Esophagus muscularis mucosa (tissue), 4 donors: Measurements from ENCODE around the gene MYOF.

ENCODE experiments used
- CTCF ChIP-seq, 3 experiments: fragments of 200-600 bp in 2 of 3; fragments of 450-650 bp in 1 of 3; sonication (generic) in 2 of 3; IDR thresholded peaks; one replicate each; pipeline ENCODE4 v1.5.1; 2017 to 2019; ENCODE audit warnings: antibody characterized with exemption in 3 of 3, mild to moderate bottlenecking in 2 of 3, moderate library complexity in 1 of 3
- EP300 ChIP-seq: sonication (generic); formaldehyde crosslinking; IDR thresholded peaks from one replicate; pipeline ENCODE4 v1.6.1; 2017; ENCODE audit warnings: antibody characterized with exemption
- POLR2A ChIP-seq: fragments of 450-650 bp; IDR thresholded peaks from one replicate; pipeline ENCODE4 v1.6.1; 2017; ENCODE audit warnings: antibody characterized with exemption, moderate library complexity, mild to moderate bottlenecking, low read depth
- POLR2AphosphoS5 ChIP-seq, 2 donors: sonication (generic); formaldehyde crosslinking; IDR thresholded peaks; one replicate each; pipeline ENCODE4 v1.6.1; 2017; ENCODE audit warnings: antibody characterized with exemption in 2 of 2

GRCh38 chr10:93368210-93368609, 113.9 kb downstream of the MYOF start:
- TF ChIP-seq CTCF (IDR thresholded peaks at IDR 0.05) (no peak), POLR2A (no peak), POLR2AphosphoS5 (IDR thresholded peaks at IDR 0.05) (no peak), EP300 (no peak)
